Mesendoderm (in vitro differentiated cells): ENCODE measurements around the gene NXF1.

Source experiments
- DNase-seq: peaks from one replicate; pipeline ENCODE4 v3.0.0; 2013
- H2AK5ac ChIP-seq: 2 replicates; pipeline ENCODE4 v1.6.1; 2013; ENCODE audit warnings: low read length, inconsistent platforms
- H2BK120ac ChIP-seq: 2 replicates; pipeline ENCODE4 v1.6.1; 2013; ENCODE audit warnings: low read depth, mild to moderate bottlenecking, low read length, moderate library complexity, mixed read lengths
- H2BK15ac ChIP-seq: replicated peaks from 2 replicates; pipeline ENCODE4 v1.6.1; 2013; ENCODE audit warnings: low read depth, mild to moderate bottlenecking, moderate library complexity
- H2BK5ac ChIP-seq: 2 replicates; pipeline ENCODE4 v1.6.1; 2013; ENCODE audit warnings: low read length, inconsistent platforms
- H3K18ac ChIP-seq: 2 replicates; pipeline ENCODE4 v1.6.1; 2013; ENCODE audit warnings: mild to moderate bottlenecking, low read length, mixed read lengths
- H3K23ac ChIP-seq: one replicate; pipeline ENCODE4 v1.6.1; 2013; ENCODE audit warnings: low read length
- H3K27ac ChIP-seq: 2 replicates; pipeline ENCODE4 v1.5.1; 2013; ENCODE audit warnings: low read depth, mild to moderate bottlenecking, inconsistent platforms, low read length, moderate library complexity
- H3K27me3 ChIP-seq: 2 replicates; pipeline ENCODE4 v1.6.1; 2013; ENCODE audit warnings: low read length, control low read depth, mild to moderate bottlenecking, inconsistent platforms; ENCODE audit not compliant: insufficient read depth, poor library complexity
- H3K36me3 ChIP-seq: 2 replicates; pipeline ENCODE4 v1.6.1; 2013; ENCODE audit warnings: low read length, inconsistent platforms; ENCODE audit not compliant: control insufficient read depth, insufficient read depth
- H3K4ac ChIP-seq: one replicate; pipeline ENCODE4 v1.6.1; 2013; ENCODE audit warnings: low read depth, mild to moderate bottlenecking, low read length, moderate library complexity
- H3K4me1 ChIP-seq: 2 replicates; pipeline ENCODE4 v1.6.1; 2013; ENCODE audit warnings: low read depth, low read length, inconsistent platforms; ENCODE audit not compliant: control insufficient read depth
- H3K4me2 ChIP-seq: 2 replicates; pipeline ENCODE4 v1.6.1; 2013; ENCODE audit warnings: low read length
- H3K4me3 ChIP-seq: 2 replicates; pipeline ENCODE4 v1.5.1; 2013; ENCODE audit warnings: mild to moderate bottlenecking, low read length
- H3K56ac ChIP-seq: one replicate; pipeline ENCODE4 v1.6.1; 2013; ENCODE audit warnings: low read length
- H3K79me1 ChIP-seq: 2 replicates; pipeline ENCODE4 v1.6.1; 2013; ENCODE audit warnings: low read length, inconsistent platforms
- H3K79me2 ChIP-seq: 2 replicates; pipeline ENCODE4 v1.6.1; 2013; ENCODE audit warnings: mild to moderate bottlenecking, low read length; ENCODE audit not compliant: control insufficient read depth, insufficient read depth
- H3K9ac ChIP-seq: 2 replicates; pipeline ENCODE4 v1.6.1; 2013; ENCODE audit warnings: low read length, inconsistent platforms
- H4K5ac ChIP-seq: one replicate; pipeline ENCODE4 v1.6.1; 2013; ENCODE audit warnings: low read length
- H4K8ac ChIP-seq: one replicate; pipeline ENCODE4 v1.6.1; 2013; ENCODE audit warnings: low read depth, mild to moderate bottlenecking, control low read depth, low read length, moderate library complexity
- WGBS: extraction: QIAGEN DNeasy Blood & Tissue Kit; methylation state at CpG from one replicate; pipeline ENCODE4 v1.1.7; 2013; ENCODE audit warnings: low lambda C conversion rate, missing lambda C conversion rate; ENCODE audit not compliant: insufficient coverage; ENCODE audit errors: extremely low coverage; 5-methylcytosine and 5-hydroxymethylcytosine counted together

NXF1 gene

DNA sequence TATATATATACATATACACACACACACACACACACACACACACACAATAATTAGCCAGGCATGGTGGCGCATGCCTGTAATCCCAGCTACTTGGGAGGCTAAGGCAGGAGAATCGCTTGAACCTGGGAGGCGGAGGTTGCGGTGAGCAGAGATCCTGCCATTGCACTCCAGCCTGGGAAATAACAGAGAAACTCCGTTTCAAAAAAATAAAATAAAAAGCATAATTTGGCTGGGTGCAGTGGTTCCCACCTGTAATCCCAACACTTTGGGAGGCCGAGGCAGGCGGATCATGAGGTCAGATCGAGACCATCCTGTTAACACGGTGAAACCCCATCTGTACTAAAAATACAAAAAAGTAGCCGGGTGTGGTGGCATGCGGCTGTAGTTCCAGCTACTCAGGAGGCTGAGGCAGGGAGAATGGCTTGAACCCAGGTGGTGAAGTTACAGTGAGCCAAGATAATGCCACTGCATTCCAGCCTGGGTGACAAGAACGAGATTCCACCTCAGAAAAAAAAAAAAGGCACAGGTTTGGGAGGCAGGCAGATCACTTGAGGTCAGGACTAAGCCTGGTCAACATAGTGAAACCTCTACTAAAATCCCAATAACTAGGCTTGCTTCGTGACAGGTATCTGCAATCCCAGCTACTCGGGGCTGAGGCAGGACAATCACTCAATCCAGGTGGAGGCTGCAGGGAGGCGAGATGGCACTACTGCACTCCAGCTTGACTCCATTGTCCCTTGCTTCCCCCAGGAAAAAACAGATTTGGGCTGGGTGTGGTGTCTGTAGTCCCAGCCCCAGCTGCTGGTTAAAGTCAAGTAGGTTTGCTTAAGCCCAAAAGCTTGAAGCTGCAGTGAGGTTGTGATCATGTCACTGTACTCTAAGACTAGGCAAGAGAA lies 45.9 kb upstream of the NXF1 start:
- H4K8ac ChIP-seq: no peak overlapping the region
- no peak overlapping the region for H3K4me3 ChIP-seq
- H3K4me1 ChIP-seq: no peaks in the 10 kb centered on the region
- no peak overlapping the region for H3K4ac ChIP-seq
- no peak overlapping the region for H4K5ac ChIP-seq
- no peak overlapping the region for H2BK5ac ChIP-seq
- H2AK5ac ChIP-seq: no peak overlapping the region
- H3K4me2 ChIP-seq: no peak overlapping the region
- peaks cover 33% of the 10 kb centered on the region for H3K79me2 ChIP-seq
- peaks cover 19% of the 10 kb centered on the region for H3K36me3 ChIP-seq
- H2BK15ac ChIP-seq: no peak overlapping the region
- H3K18ac ChIP-seq: no peak overlapping the region
- peak overlapping the region; percentile 18 for H3K27ac ChIP-seq
- H3K56ac ChIP-seq: no peak overlapping the region
- no peaks in the 10 kb centered on the region for H3K27me3 ChIP-seq
- no peak overlapping the region for H3K23ac ChIP-seq
- H3K79me1 ChIP-seq: peaks cover 1% of the 10 kb centered on the region
- no peak overlapping the region for H2BK120ac ChIP-seq
- peak; percentile 91 for DNase-seq
- WGBS: no CpG with 5 or more reads among the region's 15 CpGs
- H3K9ac ChIP-seq: no peak overlapping the region

DNA sequence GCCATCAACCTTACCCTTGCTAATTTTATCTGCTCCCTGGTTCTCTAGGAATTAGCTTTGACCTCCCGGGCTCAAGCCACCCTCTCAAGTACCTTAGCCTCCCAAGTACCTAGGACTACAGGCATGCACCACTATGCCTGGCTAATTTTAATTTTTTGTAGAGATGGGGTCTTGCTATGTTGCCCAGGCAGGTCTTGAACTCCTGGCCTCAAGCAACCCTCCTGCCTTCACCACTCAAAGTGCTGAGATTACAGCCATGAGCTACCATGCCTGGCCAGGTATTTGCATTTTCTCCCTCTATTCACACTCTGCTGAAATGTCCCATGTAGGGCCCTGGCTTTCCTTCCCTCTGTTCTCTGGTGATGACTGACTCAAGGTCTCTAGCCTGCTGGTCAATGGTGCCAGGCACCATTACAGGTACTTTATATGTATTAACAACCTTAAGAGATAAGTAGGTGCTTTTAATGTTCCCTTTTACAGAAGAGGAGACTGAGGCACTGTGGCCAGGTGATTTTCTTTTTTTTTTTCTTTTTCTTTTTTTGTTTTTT lies 42.6 kb upstream of the NXF1 start:
- Histone ChIP-seq H2BK15ac (no peak overlapping the region), H3K79me2 (peaks cover 3% of the 10 kb centered on the region), H3K9ac (no peak overlapping the region), H4K8ac (no peak overlapping the region), H4K5ac (no peak overlapping the region), H3K79me1 (no peaks in the 10 kb centered on the region), H3K23ac (no peak overlapping the region), H3K27ac (no peak overlapping the region), H3K4me1 (no peaks in the 10 kb centered on the region), H2BK120ac (no peak overlapping the region), H3K4me2 (no peak overlapping the region), H3K4me3 (no peak overlapping the region), H3K36me3 (peaks cover 4% of the 10 kb centered on the region), H3K56ac (no peak overlapping the region), H2AK5ac (no peak overlapping the region), H3K4ac (no peak overlapping the region), H3K18ac (no peak overlapping the region), H3K27me3 (no peaks in the 10 kb centered on the region), H2BK5ac (no peak overlapping the region)
- no CpG with 5 or more reads among the region's 1 CpG for WGBS
- DNase-seq: no peak

GRCh38 chr11:62846177-62846576 lies 40.9 kb upstream of the NXF1 start:
- no peaks in the 10 kb centered on the region for H3K27me3 ChIP-seq

DNA sequence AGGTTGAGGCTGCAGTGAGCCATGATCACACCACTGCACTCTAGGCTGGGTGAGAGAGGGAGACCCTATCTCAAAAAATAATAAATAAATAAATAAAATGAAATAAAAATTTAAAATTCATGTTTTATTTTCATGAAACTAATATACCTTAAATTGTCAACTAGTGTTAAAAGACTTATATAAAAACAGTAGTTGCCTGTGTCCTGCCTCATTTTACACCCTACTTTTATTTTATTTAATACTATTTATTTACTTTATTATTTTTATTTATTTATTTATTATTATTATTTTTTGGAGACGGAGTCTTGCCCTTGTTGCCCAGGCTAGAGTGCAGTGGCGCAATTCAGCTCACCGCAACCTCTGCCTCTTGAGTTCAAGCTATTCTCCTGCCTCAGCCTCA lies 38.9 kb upstream of the NXF1 start:
- H3K27ac ChIP-seq: no peak overlapping the region
- no peak overlapping the region for H4K8ac ChIP-seq
- H2BK120ac ChIP-seq: no peak overlapping the region
- no peak for DNase-seq
- no peak overlapping the region for H3K18ac ChIP-seq
- H3K27me3 ChIP-seq: no peaks in the 10 kb centered on the region
- H3K9ac ChIP-seq: no peak overlapping the region
- peaks cover 2% of the 10 kb centered on the region for H3K79me2 ChIP-seq
- no peak overlapping the region for H3K4me3 ChIP-seq
- no peak overlapping the region for H2AK5ac ChIP-seq
- H3K23ac ChIP-seq: no peak overlapping the region
- no peak overlapping the region for H3K4ac ChIP-seq
- H4K5ac ChIP-seq: no peak overlapping the region
- no peaks in the 10 kb centered on the region for H3K36me3 ChIP-seq
- no peak overlapping the region for H2BK5ac ChIP-seq
- H3K56ac ChIP-seq: no peak overlapping the region
- H3K4me1 ChIP-seq: peaks cover 2% of the 10 kb centered on the region
- H3K4me2 ChIP-seq: no peak overlapping the region
- no peaks in the 10 kb centered on the region for H3K79me1 ChIP-seq
- no peak overlapping the region for H2BK15ac ChIP-seq
- no CpG with 5 or more reads among the region's 3 CpGs for WGBS

More at GRCh38 chr11:62846177-62846576, 40.9 kb upstream of the NXF1 start:
- Histone ChIP-seq H3K79me2 (no peaks in the 10 kb centered on the region), H4K8ac (no peak overlapping the region), H3K56ac (no peak overlapping the region), H2BK120ac (no peak overlapping the region), H3K4me2 (no peak overlapping the region), H2BK15ac (no peak overlapping the region), H3K9ac (no peak overlapping the region), H3K4ac (no peak overlapping the region), H3K4me1 (peaks cover 2% of the 10 kb centered on the region), H3K36me3 (no peaks in the 10 kb centered on the region), H3K4me3 (no peak overlapping the region), H3K79me1 (no peaks in the 10 kb centered on the region), H4K5ac (no peak overlapping the region), H3K18ac (no peak overlapping the region), H3K27ac (no peak overlapping the region), H2BK5ac (no peak overlapping the region), H2AK5ac (no peak overlapping the region), H3K23ac (no peak overlapping the region)
- DNase-seq: no peak
- no CpG with 5 or more reads among the region's 3 CpGs for WGBS

GRCh38 chr11:62843466-62843865 lies 38.2 kb upstream of the NXF1 start:
- Histone ChIP-seq H3K4me3 (no peak overlapping the region), H3K4me2 (no peak overlapping the region), H3K23ac (no peak overlapping the region), H3K27ac (no peak overlapping the region), H2BK15ac (no peak overlapping the region), H4K8ac (no peak overlapping the region), H2AK5ac (no peak overlapping the region), H3K27me3 (no peaks in the 10 kb centered on the region), H2BK120ac (no peak overlapping the region), H3K79me1 (peaks cover 3% of the 10 kb centered on the region), H3K36me3 (no peaks in the 10 kb centered on the region), H3K4ac (peak overlapping the region; percentile 85), H2BK5ac (no peak overlapping the region), H3K4me1 (peaks cover 2% of the 10 kb centered on the region), H3K18ac (no peak overlapping the region), H3K9ac (no peak overlapping the region), H3K56ac (peak overlapping the region; percentile 64), H4K5ac (no peak overlapping the region), H3K79me2 (peaks cover 8% of the 10 kb centered on the region)
- 100% methylated on average over 2 of the region's 3 CpGs for WGBS
- DNase-seq: no peak
